A673 (cell line): Measurements from ENCODE around the gene C10orf53.

Source experiments
- EZH2 ChIP-seq: fragments of 200-600 bp; sonication (generic); IDR thresholded peaks from 2 replicates; pipeline ENCODE4 v1.6.1; 2017; ENCODE audit warnings: borderline replicate concordance, low read depth, mild to moderate bottlenecking, mixed read lengths, antibody characterized with exemption, low read length; ENCODE audit not compliant: poor library complexity, severe bottlenecking
- TF ChIP-seq, protein P1 (sequence below): fragments of 300-800, 200-600 bp; sonication (generic); conservative IDR thresholded peaks from 2 replicates; pipeline ENCODE4 v1.5.1; 2017; ENCODE audit warnings: low read depth, mild to moderate bottlenecking, antibody characterized with exemption, low read length, moderate library complexity, mixed read lengths

DNA sequence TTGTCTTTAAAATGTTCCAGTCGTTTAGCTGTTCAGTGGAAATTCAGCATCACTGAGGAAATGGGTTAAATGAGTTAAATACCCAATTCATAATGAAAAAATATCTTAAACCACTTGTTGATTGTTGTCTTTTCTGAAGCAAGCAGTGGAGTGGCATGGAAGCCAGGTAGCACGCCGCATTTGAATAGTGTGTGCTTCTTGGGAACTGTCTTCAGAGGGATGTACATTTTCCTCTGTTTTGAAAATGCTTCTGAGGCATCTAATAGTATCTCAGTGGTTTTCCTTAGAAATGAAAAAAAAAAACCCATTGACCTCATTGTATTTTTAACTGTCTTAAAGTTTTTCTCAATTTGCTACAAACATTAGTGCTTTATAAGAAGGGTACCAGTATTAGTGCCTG, 28.1 kb downstream of the C10orf53 start:
- TF ChIP-seq, protein P1, sequence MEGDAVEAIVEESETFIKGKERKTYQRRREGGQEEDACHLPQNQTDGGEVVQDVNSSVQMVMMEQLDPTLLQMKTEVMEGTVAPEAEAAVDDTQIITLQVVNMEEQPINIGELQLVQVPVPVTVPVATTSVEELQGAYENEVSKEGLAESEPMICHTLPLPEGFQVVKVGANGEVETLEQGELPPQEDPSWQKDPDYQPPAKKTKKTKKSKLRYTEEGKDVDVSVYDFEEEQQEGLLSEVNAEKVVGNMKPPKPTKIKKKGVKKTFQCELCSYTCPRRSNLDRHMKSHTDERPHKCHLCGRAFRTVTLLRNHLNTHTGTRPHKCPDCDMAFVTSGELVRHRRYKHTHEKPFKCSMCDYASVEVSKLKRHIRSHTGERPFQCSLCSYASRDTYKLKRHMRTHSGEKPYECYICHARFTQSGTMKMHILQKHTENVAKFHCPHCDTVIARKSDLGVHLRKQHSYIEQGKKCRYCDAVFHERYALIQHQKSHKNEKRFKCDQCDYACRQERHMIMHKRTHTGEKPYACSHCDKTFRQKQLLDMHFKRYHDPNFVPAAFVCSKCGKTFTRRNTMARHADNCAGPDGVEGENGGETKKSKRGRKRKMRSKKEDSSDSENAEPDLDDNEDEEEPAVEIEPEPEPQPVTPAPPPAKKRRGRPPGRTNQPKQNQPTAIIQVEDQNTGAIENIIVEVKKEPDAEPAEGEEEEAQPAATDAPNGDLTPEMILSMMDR, result no peak
- TF ChIP-seq EZH2, result no peak
